HepG2 (cell line): ENCODE data around the gene GNG7. TPM values are rescaled to one million over a fixed set of nuclear protein-coding genes. Genes with fewer than 3 reads are reported as not detected.

ENCODE experiments used
- BCL6 ChIP-seq: IDR thresholded peaks from 2 replicates; pipeline ENCODE4 v1.6.1; 2016; ENCODE audit warnings: missing genetic modification reagents, missing compliant biosample characterization
- DPF2 ChIP-seq: sonication (generic); formaldehyde crosslinking; IDR thresholded peaks from 2 replicates; pipeline ENCODE4 v1.4.0; 2020; ENCODE audit warnings: mild to moderate bottlenecking, low read depth, missing genetic modification reagents, borderline replicate concordance
- GATAD2A ChIP-seq: IDR thresholded peaks from 2 replicates; pipeline ENCODE4 v1.6.1; 2016
- GZF1 ChIP-seq: sonication (generic); formaldehyde crosslinking; IDR thresholded peaks from 2 replicates; pipeline ENCODE4 v1.5.1; 2020; ENCODE audit warnings: mild to moderate bottlenecking, missing genetic modification reagents
- HDAC2 ChIP-seq: sonication (generic); formaldehyde crosslinking; IDR thresholded peaks from 2 replicates; pipeline ENCODE4 v1.4.0; 2020; ENCODE audit warnings: missing genetic modification reagents
- MED1 ChIP-seq: sonication (generic); formaldehyde crosslinking; IDR thresholded peaks from 2 replicates; pipeline ENCODE4 v1.4.0; 2020; ENCODE audit warnings: missing genetic modification reagents
- MLXIP ChIP-seq: sonication (generic); formaldehyde crosslinking; IDR thresholded peaks from 2 replicates; pipeline ENCODE4 v1.9.0; 2021; ENCODE audit warnings: missing genetic modification reagents, borderline replicate concordance
- MTA1 ChIP-seq: sonication (generic); formaldehyde crosslinking; IDR thresholded peaks from 2 replicates; pipeline ENCODE4 v1.4.0; 2020; ENCODE audit warnings: missing genetic modification reagents, mild to moderate bottlenecking, borderline replicate concordance
- REL ChIP-seq: sonication (generic); formaldehyde crosslinking; conservative IDR thresholded peaks from 2 replicates; pipeline ENCODE4 v1.8.0; 2022; ENCODE audit warnings: mild to moderate bottlenecking, missing genetic modification reagents, moderate library complexity
- REST ChIP-seq, 2 experiments: IDR thresholded peaks; 2 replicates each; pipeline ENCODE4 v1.6.1; 2011 to 2012; ENCODE audit warnings: low read length in 2 of 2, borderline replicate concordance in 1 of 2, low read depth in 1 of 2, mild to moderate bottlenecking in 1 of 2, moderate library complexity in 1 of 2
- SP2 ChIP-seq: sonication (generic); formaldehyde crosslinking; IDR thresholded peaks from 2 replicates; pipeline ENCODE4 v1.5.1; 2020; ENCODE audit warnings: mild to moderate bottlenecking, missing genetic modification reagents
- TP53 ChIP-seq: sonication (generic); formaldehyde crosslinking; conservative IDR thresholded peaks from 2 replicates; pipeline ENCODE4 v1.4.0; 2020; ENCODE audit warnings: missing genetic modification reagents
- ZBTB7B ChIP-seq: sonication (generic); formaldehyde crosslinking; IDR thresholded peaks from 2 replicates; pipeline ENCODE4 v1.4.0; 2020; ENCODE audit warnings: missing genetic modification reagents
- ZNF121 ChIP-seq: sonication (generic); formaldehyde crosslinking; IDR thresholded peaks from 2 replicates; pipeline ENCODE4 v1.5.0; 2020; ENCODE audit warnings: mild to moderate bottlenecking, missing genetic modification reagents
- ZNF34 ChIP-seq: sonication (generic); formaldehyde crosslinking; IDR thresholded peaks from 2 replicates; pipeline ENCODE4 v1.4.0; 2020; ENCODE audit warnings: mild to moderate bottlenecking, missing genetic modification reagents, borderline replicate concordance
- ZNF605 ChIP-seq: sonication (generic); formaldehyde crosslinking; IDR thresholded peaks from 2 replicates; pipeline ENCODE4 v1.8.0; 2022; ENCODE audit warnings: mild to moderate bottlenecking, missing genetic modification reagents
- ZNF619 ChIP-seq: sonication (generic); formaldehyde crosslinking; IDR thresholded peaks from 2 replicates; pipeline ENCODE4 v1.4.0; 2020; ENCODE audit warnings: mild to moderate bottlenecking, missing genetic modification reagents
- ZNF768 ChIP-seq: sonication (generic); formaldehyde crosslinking; IDR thresholded peaks from 2 replicates; pipeline ENCODE4 v1.4.0; 2020; ENCODE audit warnings: missing genetic modification reagents
- polyA plus RNA-seq, 8 experiments: library from polyadenylated mRNA; depleted of rRNA in 3 of 8; stranded (reverse) in 7 of 8; unstranded in 1 of 8; fragments of >200 nt; fragmentation: Illumina TruSeq in 4 of 8; extraction: Trizol in 4 of 8; gene quantifications; 2 replicates each; pipeline versions ENCODE4 v1.2.1 to v1.2.3, GENCODE V29; 2011 to 2016; ENCODE audit warnings: low read depth in 4 of 8, missing spikeins in 1 of 8, mixed read lengths in 1 of 8; ENCODE audit not compliant: insufficient read depth in 1 of 8
- total RNA-seq, 5 experiments: library from RNA; depleted of rRNA; stranded (reverse); fragments of >200 nt; fragmentation: Illumina TruSeq; extraction: Trizol; gene quantifications; 2 replicates each; pipeline ENCODE4 v1.2.3, GENCODE V29; 2016; ENCODE audit warnings: low read depth in 1 of 5
- TF ChIP-seq, protein P1 (sequence below): IDR thresholded peaks from 2 replicates; pipeline ENCODE4 v1.6.1; 2016; ENCODE audit warnings: mild to moderate bottlenecking
- TF ChIP-seq, protein P2 (sequence below): sonication (generic); formaldehyde crosslinking; conservative IDR thresholded peaks from 2 replicates; pipeline ENCODE4 v1.4.0; 2020; ENCODE audit warnings: missing genetic modification reagents
- TF ChIP-seq, protein P3 (sequence below): sonication (generic); formaldehyde crosslinking; IDR thresholded peaks from 2 replicates; pipeline ENCODE4 v1.4.0; 2020; ENCODE audit warnings: mild to moderate bottlenecking, missing genetic modification reagents

Gene GNG7
- total and polyA plus RNA-seq, 2 of the 13 experiments (the other 11 are each of a cell fraction or from before 2014, with no cell fraction given), result 1.4 to 3.3 TPM

DNA sequence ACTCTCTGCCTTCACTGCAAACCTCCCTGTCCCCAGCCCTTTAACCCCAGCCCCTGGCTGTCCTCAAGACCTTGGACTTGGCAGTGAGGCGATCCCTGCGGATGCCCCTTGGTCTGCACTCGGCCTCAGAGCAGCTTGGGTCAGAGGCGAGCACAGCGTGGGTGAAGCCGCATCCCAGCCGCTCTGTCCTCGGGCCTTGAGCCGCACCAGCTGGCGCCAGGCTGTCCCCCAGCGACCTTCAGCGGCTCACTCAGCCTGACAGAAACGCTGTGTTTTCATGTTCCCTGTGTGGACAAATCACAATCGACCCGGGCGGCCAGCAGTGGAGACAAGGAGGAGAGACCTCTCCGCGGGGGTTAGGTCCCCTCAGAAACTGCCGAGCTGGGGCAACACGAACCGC lies 52.0 kb downstream of the GNG7 start (continued):
- TF ChIP-seq, protein P1, sequence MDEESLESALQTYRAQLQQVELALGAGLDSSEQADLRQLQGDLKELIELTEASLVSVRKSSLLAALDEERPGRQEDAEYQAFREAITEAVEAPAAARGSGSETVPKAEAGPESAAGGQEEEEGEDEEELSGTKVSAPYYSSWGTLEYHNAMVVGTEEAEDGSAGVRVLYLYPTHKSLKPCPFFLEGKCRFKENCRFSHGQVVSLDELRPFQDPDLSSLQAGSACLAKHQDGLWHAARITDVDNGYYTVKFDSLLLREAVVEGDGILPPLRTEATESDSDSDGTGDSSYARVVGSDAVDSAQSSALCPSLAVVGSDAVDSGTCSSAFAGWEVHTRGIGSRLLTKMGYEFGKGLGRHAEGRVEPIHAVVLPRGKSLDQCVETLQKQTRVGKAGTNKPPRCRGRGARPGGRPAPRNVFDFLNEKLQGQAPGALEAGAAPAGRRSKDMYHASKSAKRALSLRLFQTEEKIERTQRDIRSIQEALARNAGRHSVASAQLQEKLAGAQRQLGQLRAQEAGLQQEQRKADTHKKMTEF (CRISPR knock-in tag), result peak; percentile 57; the same call in 1 of the 2 replicates
- TF ChIP-seq, protein P2, sequence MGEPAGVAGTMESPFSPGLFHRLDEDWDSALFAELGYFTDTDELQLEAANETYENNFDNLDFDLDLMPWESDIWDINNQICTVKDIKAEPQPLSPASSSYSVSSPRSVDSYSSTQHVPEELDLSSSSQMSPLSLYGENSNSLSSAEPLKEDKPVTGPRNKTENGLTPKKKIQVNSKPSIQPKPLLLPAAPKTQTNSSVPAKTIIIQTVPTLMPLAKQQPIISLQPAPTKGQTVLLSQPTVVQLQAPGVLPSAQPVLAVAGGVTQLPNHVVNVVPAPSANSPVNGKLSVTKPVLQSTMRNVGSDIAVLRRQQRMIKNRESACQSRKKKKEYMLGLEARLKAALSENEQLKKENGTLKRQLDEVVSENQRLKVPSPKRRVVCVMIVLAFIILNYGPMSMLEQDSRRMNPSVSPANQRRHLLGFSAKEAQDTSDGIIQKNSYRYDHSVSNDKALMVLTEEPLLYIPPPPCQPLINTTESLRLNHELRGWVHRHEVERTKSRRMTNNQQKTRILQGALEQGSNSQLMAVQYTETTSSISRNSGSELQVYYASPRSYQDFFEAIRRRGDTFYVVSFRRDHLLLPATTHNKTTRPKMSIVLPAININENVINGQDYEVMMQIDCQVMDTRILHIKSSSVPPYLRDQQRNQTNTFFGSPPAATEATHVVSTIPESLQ, result no peak
- TF ChIP-seq ZNF605 (CRISPR knock-in tag) (peak; percentile 76), HDAC2 (peak; percentile 68; the same call in 1 of the 2 replicates), ZNF34 (no peak), ZNF121 (CRISPR knock-in tag) (0 out of 2 replicates have a peak, but pooled peaks have one; percentile 9), GATAD2A (CRISPR knock-in tag) (peak; percentile 65), REST (IDR thresholded peaks at IDR 0.05; ENCODE audit: borderline replicate concordance in 1 of 2, low read depth in 1 of 2, low read length in 2 of 2) (peak in 1 of 2 experiments; percentile 11; a peak in 1 of 4 replicates), TP53 (CRISPR knock-in tag) (no peak), MTA1 (0 out of 2 replicates have a peak, but pooled peaks have one; percentile 61), ZNF619 (no peak), ZBTB7B (0 out of 2 replicates have a peak, but pooled peaks have one; percentile 25), GZF1 (CRISPR knock-in tag) (no peak), MLXIP (CRISPR knock-in tag) (no peak), SP2 (no peak), DPF2 (no peak), MED1 (CRISPR knock-in tag) (peak; percentile 63; the same call in 1 of the 2 replicates), BCL6 (CRISPR knock-in tag) (peak; percentile 92), REL (no peak), ZNF768 (CRISPR knock-in tag) (peak; percentile 73; the same call in 1 of the 2 replicates)
- TF ChIP-seq, protein P3, sequence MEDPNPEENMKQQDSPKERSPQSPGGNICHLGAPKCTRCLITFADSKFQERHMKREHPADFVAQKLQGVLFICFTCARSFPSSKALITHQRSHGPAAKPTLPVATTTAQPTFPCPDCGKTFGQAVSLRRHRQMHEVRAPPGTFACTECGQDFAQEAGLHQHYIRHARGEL (CRISPR knock-in tag), result no peak
